Memory B cell (primary cell): Measurements from ENCODE around the gene GALNTL6.
"Not testable (repeated sequence)": the region's sequence is repeated elsewhere in the genome, so short reads cannot be mapped to it uniquely, and the experiment has no call there.

Experiments used
- ATAC-seq: fragments of 150-1000 bp; cut with Tn5 transposase; 2 replicates; pipeline ENCODE4 v1.10.0; 2021; ENCODE audit warnings: low read depth, mild to moderate bottlenecking, moderate library complexity
- DNase-seq, 2 donors: peaks; one replicate each; pipeline ENCODE4 v3.0.0; 2022; ENCODE audit warnings: low spot score in 2 of 2
- H3K27ac Mint-ChIP-seq: one replicate; pipeline ENCODE4 v1.8.0; 2022; ENCODE audit warnings: mild to moderate bottlenecking, moderate library complexity, mixed read lengths
- H3K27me3 Mint-ChIP-seq: one replicate; pipeline ENCODE4 v1.8.0; 2022; ENCODE audit warnings: mixed read lengths
- H3K36me3 Mint-ChIP-seq: one replicate; pipeline ENCODE4 v1.8.0; 2022; ENCODE audit warnings: mild to moderate bottlenecking, mixed read lengths
- H3K4me1 Mint-ChIP-seq: one replicate; pipeline ENCODE4 v1.8.0; 2022; ENCODE audit warnings: mixed read lengths
- H3K4me3 Mint-ChIP-seq: one replicate; pipeline ENCODE4 v1.8.0; 2022; ENCODE audit warnings: mild to moderate bottlenecking, moderate library complexity, mixed read lengths
- H3K9me3 Mint-ChIP-seq: one replicate; pipeline ENCODE4 v1.8.0; 2022; ENCODE audit warnings: mixed read lengths

Gene GALNTL6

GRCh38 chr4:172876394-172876793 lies 1063.2 kb downstream of the GALNTL6 start:
- no peak overlapping the region for H3K4me3 Mint-ChIP-seq
- DNase-seq = no peak
- no peaks in the 10 kb centered on the region for H3K4me1 Mint-ChIP-seq
- peaks cover 1% of the 10 kb centered on the region for H3K9me3 Mint-ChIP-seq
- H3K27ac Mint-ChIP-seq = no peak overlapping the region
- no peak for ATAC-seq
- H3K36me3 Mint-ChIP-seq = no peaks in the 10 kb centered on the region
- no peaks in the 10 kb centered on the region for H3K27me3 Mint-ChIP-seq

- no peaks in the 10 kb centered on the region for H3K27me3 Mint-ChIP-seq
- no peaks in the 10 kb centered on the region for H3K4me1 Mint-ChIP-seq
- H3K4me3 Mint-ChIP-seq = no peak overlapping the region
- H3K36me3 Mint-ChIP-seq = no peaks in the 10 kb centered on the region
- no peak for DNase-seq
- ATAC-seq = no peak
- H3K27ac Mint-ChIP-seq = no peak overlapping the region
- peaks cover 8% of the 10 kb centered on the region for H3K9me3 Mint-ChIP-seq
Measured at GRCh38 chr4:172881645-172882044, 1068.4 kb downstream of the GALNTL6 start.

- not testable (repeated sequence) for H3K36me3 Mint-ChIP-seq, DNase-seq, ATAC-seq, H3K27ac Mint-ChIP-seq, H3K4me1 Mint-ChIP-seq, H3K27me3 Mint-ChIP-seq, H3K4me3 Mint-ChIP-seq
- H3K9me3 Mint-ChIP-seq = peaks cover 17% of the 10 kb centered on the region
Measured at GRCh38 chr4:172887358-172887757, 1074.2 kb downstream of the GALNTL6 start.

GRCh38 chr4:172887959-172888358 lies 1074.8 kb downstream of the GALNTL6 start:
- Mint-ChIP-seq H3K36me3 (no peaks in the 10 kb centered on the region), H3K27ac (no peak overlapping the region), H3K27me3 (no peaks in the 10 kb centered on the region), H3K4me3 (no peak overlapping the region), H3K4me1 (no peaks in the 10 kb centered on the region), H3K9me3 (peaks cover 17% of the 10 kb centered on the region)
- ATAC-seq (no peak), DNase-seq (no peak)

GRCh38 chr4:172892300-172892699 lies 1079.1 kb downstream of the GALNTL6 start:
- Mint-ChIP-seq H3K9me3 (peaks cover 17% of the 10 kb centered on the region), H3K4me3 (no peak overlapping the region), H3K27ac (no peak overlapping the region), H3K27me3 (no peaks in the 10 kb centered on the region), H3K36me3 (no peaks in the 10 kb centered on the region), H3K4me1 (no peaks in the 10 kb centered on the region)
- DNase-seq (no peak), ATAC-seq (no peak)

GRCh38 chr4:172895699-172896098 lies 1082.5 kb downstream of the GALNTL6 start:
- Mint-ChIP-seq H3K9me3 (peaks cover 9% of the 10 kb centered on the region), H3K36me3 (no peaks in the 10 kb centered on the region), H3K4me3 (no peak overlapping the region), H3K27ac (no peak overlapping the region), H3K4me1 (no peaks in the 10 kb centered on the region), H3K27me3 (no peaks in the 10 kb centered on the region)
- ATAC-seq (no peak), DNase-seq (no peak)

GRCh38 chr4:172897046-172897445 lies 1083.8 kb downstream of the GALNTL6 start:
- Mint-ChIP-seq H3K9me3 (peaks cover 9% of the 10 kb centered on the region), H3K36me3 (no peaks in the 10 kb centered on the region)
- no peak for ATAC-seq

GRCh38 chr4:172898715-172899114 lies 1085.5 kb downstream of the GALNTL6 start:
- Mint-ChIP-seq H3K9me3 (peaks cover 7% of the 10 kb centered on the region), H3K27ac (no peak overlapping the region), H3K4me1 (no peaks in the 10 kb centered on the region), H3K27me3 (no peaks in the 10 kb centered on the region), H3K36me3 (no peaks in the 10 kb centered on the region), H3K4me3 (no peak overlapping the region)
- no peak for DNase-seq
- no peak for ATAC-seq

More at GRCh38 chr4:172897046-172897445, 1083.8 kb downstream of the GALNTL6 start:
- DNase-seq = no peak
- Mint-ChIP-seq H3K27ac (no peak overlapping the region), H3K4me3 (no peak overlapping the region), H3K27me3 (no peaks in the 10 kb centered on the region), H3K4me1 (no peaks in the 10 kb centered on the region)

- Mint-ChIP-seq H3K4me1 (no peaks in the 10 kb centered on the region), H3K27ac (no peak overlapping the region), H3K27me3 (no peaks in the 10 kb centered on the region), H3K4me3 (no peak overlapping the region), H3K9me3 (peaks cover 7% of the 10 kb centered on the region), H3K36me3 (no peaks in the 10 kb centered on the region)
- ATAC-seq (no peak), DNase-seq (no peak)
Measured at GRCh38 chr4:172899861-172900260, 1086.7 kb downstream of the GALNTL6 start.

GRCh38 chr4:172900900-172901299 lies 1087.7 kb downstream of the GALNTL6 start:
- H3K36me3 Mint-ChIP-seq = no peaks in the 10 kb centered on the region
- H3K9me3 Mint-ChIP-seq = peaks cover 1% of the 10 kb centered on the region
- ATAC-seq (no peak), DNase-seq (no peak)
- no peak overlapping the region for H3K27ac Mint-ChIP-seq
- H3K4me1 Mint-ChIP-seq = no peaks in the 10 kb centered on the region
- no peaks in the 10 kb centered on the region for H3K27me3 Mint-ChIP-seq
- H3K4me3 Mint-ChIP-seq = no peak overlapping the region

- not testable (repeated sequence) for ATAC-seq
Measured at GRCh38 chr4:172912468-172912867, 1099.3 kb downstream of the GALNTL6 start.

GRCh38 chr4:172917403-172917802 lies 1104.2 kb downstream of the GALNTL6 start:
- H3K27ac Mint-ChIP-seq, H3K36me3 Mint-ChIP-seq, H3K4me1 Mint-ChIP-seq, ATAC-seq, DNase-seq, H3K27me3 Mint-ChIP-seq, H3K4me3 Mint-ChIP-seq, H3K9me3 Mint-ChIP-seq: not testable (repeated sequence)

More at GRCh38 chr4:172912468-172912867, 1099.3 kb downstream of the GALNTL6 start:
- not testable (repeated sequence) for DNase-seq, H3K4me1 Mint-ChIP-seq, H3K9me3 Mint-ChIP-seq, H3K36me3 Mint-ChIP-seq, H3K27me3 Mint-ChIP-seq, H3K4me3 Mint-ChIP-seq, H3K27ac Mint-ChIP-seq

- DNase-seq (no peak), ATAC-seq (no peak)
- Mint-ChIP-seq H3K27ac (no peak overlapping the region), H3K36me3 (no peaks in the 10 kb centered on the region), H3K4me3 (no peak overlapping the region), H3K9me3 (peaks cover 11% of the 10 kb centered on the region), H3K4me1 (no peaks in the 10 kb centered on the region), H3K27me3 (no peaks in the 10 kb centered on the region)
Measured at GRCh38 chr4:172919269-172919668, 1106.1 kb downstream of the GALNTL6 start.

GRCh38 chr4:172927096-172927814 lies 1114.1 kb downstream of the GALNTL6 start:
- no peak for ATAC-seq
- H3K27ac Mint-ChIP-seq = no peak overlapping the region

GRCh38 chr4:172928347-172928746 lies 1115.1 kb downstream of the GALNTL6 start:
- Mint-ChIP-seq H3K27ac (no peak overlapping the region), H3K4me1 (no peaks in the 10 kb centered on the region), H3K27me3 (peaks cover 1% of the 10 kb centered on the region), H3K4me3 (no peak overlapping the region), H3K36me3 (no peaks in the 10 kb centered on the region), H3K9me3 (peaks cover 6% of the 10 kb centered on the region)
- DNase-seq (no peak), ATAC-seq (no peak)

More at GRCh38 chr4:172927096-172927814, 1114.1 kb downstream of the GALNTL6 start:
- Mint-ChIP-seq H3K27me3 (peaks cover 1% of the 10 kb centered on the region), H3K36me3 (no peaks in the 10 kb centered on the region), H3K9me3 (peaks cover 6% of the 10 kb centered on the region), H3K4me1 (no peaks in the 10 kb centered on the region), H3K4me3 (no peak overlapping the region)
- DNase-seq = no peak
